ENCODE measurements around the gene FAM110C.

- TF ChIP-seq POLR2AphosphoS5 (IDR thresholded peaks at IDR 0.05) (no peak), POLR2A (IDR thresholded peaks at IDR 0.05) (no peak), CTCF (IDR thresholded peaks at IDR 0.05) (no peak), EP300 (IDR thresholded peaks at IDR 0.05; ENCODE audit: low read depth) (no peak)
Measured at GRCh38 chr2:66853-67252, 20.5 kb upstream of the FAM110C start.

All from transverse colon (tissue), 4 donors.